ENCODE results near the gene PLOD2. TPM values are rescaled to one million over a fixed set of nuclear protein-coding genes. Genes with fewer than 3 reads are reported as not detected.

PLOD2 gene
- total and polyA plus RNA-seq, 2 donors from 2014 or later = 21.3 to 66.0 TPM

- H3K9ac ChIP-seq (ENCODE audit: low read length in 3 of 3) = no peak overlapping the region
- intact Hi-C loops (cut with DNase I) = no loop called here
- H3K4me1 ChIP-seq (ENCODE audit: control insufficient read depth in 2 of 3, insufficient read depth in 2 of 3, low read depth in 1 of 3, low read length in 3 of 3) = peaks cover 0 to 4% (median 1%) of the 10 kb centered on the region in 3 donors
- FAIRE-seq = no peak
- no peaks in the 10 kb centered on the region for H3K9me3 ChIP-seq (ENCODE audit: control insufficient read depth in 2 of 3, insufficient read depth in 1 of 3, low read length in 3 of 3)
- no peak overlapping the region for H3K27ac ChIP-seq (ENCODE audit: low read depth in 2 of 2, low read length in 2 of 2)
- no peak for DNase-seq
- no peak overlapping the region for H3K4me3 ChIP-seq (ENCODE audit: low read length in 3 of 3)
- no peaks in the 10 kb centered on the region for H3K36me3 ChIP-seq (ENCODE audit: control insufficient read depth in 2 of 3, insufficient read depth in 3 of 3, low read length in 3 of 3)
- TF ChIP-seq CTCF (IDR thresholded peaks at IDR 0.05; ENCODE audit: borderline replicate concordance, extremely low read depth, insufficient read depth) = no peak
- H3K27me3 ChIP-seq (ENCODE audit: control insufficient read depth, insufficient read depth, low read length) = no peaks in the 10 kb centered on the region
Observed at GRCh38 chr3:146163584-146163983, 2.6 kb upstream of the PLOD2 start.

- Histone ChIP-seq H3K9ac (ENCODE audit: low read length in 3 of 3) (no peak overlapping the region), H3K4me1 (ENCODE audit: control insufficient read depth in 2 of 3, insufficient read depth in 2 of 3, low read depth in 1 of 3, low read length in 3 of 3) (peaks cover 0 to 10% (median 2%) of the 10 kb centered on the region in 3 donors), H3K9me3 (ENCODE audit: control insufficient read depth in 2 of 3, insufficient read depth in 1 of 3, low read length in 3 of 3) (no peaks in the 10 kb centered on the region), H3K27me3 (ENCODE audit: control insufficient read depth, insufficient read depth, low read length) (no peaks in the 10 kb centered on the region), H3K27ac (ENCODE audit: low read depth in 2 of 2, low read length in 2 of 2) (no peak overlapping the region), H3K36me3 (ENCODE audit: control insufficient read depth in 2 of 3, insufficient read depth in 3 of 3, low read length in 3 of 3) (no peaks in the 10 kb centered on the region), H3K4me3 (ENCODE audit: low read length in 3 of 3) (no peak overlapping the region)
- no peak for TF ChIP-seq CTCF (IDR thresholded peaks at IDR 0.05; ENCODE audit: borderline replicate concordance, extremely low read depth, insufficient read depth)
- intact Hi-C loops (cut with DNase I) = no loop called here
- FAIRE-seq (no peak), DNase-seq (no peak)
Observed at GRCh38 chr3:146162561-146162960, 1.6 kb upstream of the PLOD2 start.

- no peaks in the 10 kb centered on the region for H3K36me3 ChIP-seq (ENCODE audit: control insufficient read depth in 2 of 3, insufficient read depth in 3 of 3, low read length in 3 of 3)
- H3K27ac ChIP-seq (ENCODE audit: low read depth in 2 of 2, low read length in 2 of 2) = peak overlapping the region; percentile 95 to 98
- intact Hi-C loops (cut with DNase I) = no loop called here
- peak overlapping the region; percentile 68 to 91 (median 83) for H3K4me3 ChIP-seq (ENCODE audit: low read length in 3 of 3)
- TF ChIP-seq CTCF (IDR thresholded peaks at IDR 0.05; ENCODE audit: borderline replicate concordance, extremely low read depth, insufficient read depth) = no peak
- FAIRE-seq (no peak), DNase-seq (peak; percentile 66 to 91 (median 80))
- H3K9ac ChIP-seq (ENCODE audit: low read length in 3 of 3) = peak overlapping the region; percentile 74 to 95 (median 85)
- no peaks in the 10 kb centered on the region for H3K9me3 ChIP-seq (ENCODE audit: control insufficient read depth in 2 of 3, insufficient read depth in 1 of 3, low read length in 3 of 3)
- H3K27me3 ChIP-seq (ENCODE audit: control insufficient read depth, insufficient read depth, low read length) = no peaks in the 10 kb centered on the region
- H3K4me1 ChIP-seq (ENCODE audit: control insufficient read depth in 2 of 3, insufficient read depth in 2 of 3, low read depth in 1 of 3, low read length in 3 of 3) = peaks cover 0 to 18% (median 5%) of the 10 kb centered on the region in 3 donors
Observed at GRCh38 chr3:146161663-146162002, 649 bp upstream of the PLOD2 start.

All from kidney (tissue), 14 donors.